ENCODE measurements around the gene ZNF107.

DNA sequence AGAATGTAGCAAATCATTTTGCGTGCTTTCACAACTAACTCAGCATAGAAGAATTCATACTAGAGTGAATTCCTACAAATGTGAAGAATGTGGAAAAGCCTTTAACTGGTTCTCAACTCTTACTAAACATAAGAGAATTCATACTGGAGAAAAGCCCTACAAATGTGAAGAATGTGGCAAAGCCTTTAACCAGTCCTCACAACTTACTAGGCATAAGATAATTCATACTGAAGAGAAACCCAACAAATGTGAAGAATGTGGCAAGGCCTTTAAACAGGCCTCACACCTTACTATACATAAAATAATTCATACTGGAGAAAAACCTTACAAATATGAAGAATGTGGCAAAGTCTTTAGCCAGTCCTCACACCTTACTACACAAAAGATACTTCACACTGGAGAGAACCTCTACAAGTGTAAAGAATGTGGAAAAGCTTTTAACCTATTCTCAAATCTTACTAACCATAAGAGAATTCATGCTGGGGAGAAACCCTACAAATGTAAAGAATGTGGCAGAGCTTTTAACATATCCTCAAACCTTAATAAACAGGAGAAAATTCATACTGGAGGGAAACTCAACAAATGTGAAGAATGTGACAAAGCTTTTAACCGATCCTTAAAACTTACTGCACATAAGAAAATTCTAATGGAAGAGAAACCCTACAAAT, 40.8 kb downstream of the ZNF107 start:
- TF ChIP-seq, protein P1, sequence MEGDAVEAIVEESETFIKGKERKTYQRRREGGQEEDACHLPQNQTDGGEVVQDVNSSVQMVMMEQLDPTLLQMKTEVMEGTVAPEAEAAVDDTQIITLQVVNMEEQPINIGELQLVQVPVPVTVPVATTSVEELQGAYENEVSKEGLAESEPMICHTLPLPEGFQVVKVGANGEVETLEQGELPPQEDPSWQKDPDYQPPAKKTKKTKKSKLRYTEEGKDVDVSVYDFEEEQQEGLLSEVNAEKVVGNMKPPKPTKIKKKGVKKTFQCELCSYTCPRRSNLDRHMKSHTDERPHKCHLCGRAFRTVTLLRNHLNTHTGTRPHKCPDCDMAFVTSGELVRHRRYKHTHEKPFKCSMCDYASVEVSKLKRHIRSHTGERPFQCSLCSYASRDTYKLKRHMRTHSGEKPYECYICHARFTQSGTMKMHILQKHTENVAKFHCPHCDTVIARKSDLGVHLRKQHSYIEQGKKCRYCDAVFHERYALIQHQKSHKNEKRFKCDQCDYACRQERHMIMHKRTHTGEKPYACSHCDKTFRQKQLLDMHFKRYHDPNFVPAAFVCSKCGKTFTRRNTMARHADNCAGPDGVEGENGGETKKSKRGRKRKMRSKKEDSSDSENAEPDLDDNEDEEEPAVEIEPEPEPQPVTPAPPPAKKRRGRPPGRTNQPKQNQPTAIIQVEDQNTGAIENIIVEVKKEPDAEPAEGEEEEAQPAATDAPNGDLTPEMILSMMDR (conservative IDR thresholded peaks at IDR 0.05 in 1 of 2, IDR thresholded peaks at IDR 0.05 in 1 of 2; ENCODE audit: low read depth in 1 of 2, low read length in 2 of 2) = no peak
- no peak for TF ChIP-seq EZH2 (IDR thresholded peaks at IDR 0.05; ENCODE audit: low read length, missing control alignments)
